HUES6 (cell line): ENCODE measurements around the gene NANOGP8.
"Not testable (repeated sequence)": the region's sequence is repeated elsewhere in the genome, so short reads cannot be mapped to it uniquely, and the experiment has no call there.

Experiments
- H3K27ac ChIP-seq: 2 replicates; pipeline ENCODE4 v1.7.0; 2013; ENCODE audit warnings: low read depth, mild to moderate bottlenecking, low read length, inconsistent platforms
- H3K27me3 ChIP-seq: 2 replicates; pipeline ENCODE4 v1.6.1; 2013; ENCODE audit warnings: low read length; ENCODE audit not compliant: control insufficient read depth, insufficient read depth
- H3K36me3 ChIP-seq: 2 replicates; pipeline ENCODE4 v1.6.1; 2013; ENCODE audit warnings: low read length; ENCODE audit not compliant: control insufficient read depth, insufficient read depth
- H3K4me1 ChIP-seq: 2 replicates; pipeline ENCODE4 v1.6.1; 2013; ENCODE audit warnings: low read length; ENCODE audit not compliant: control insufficient read depth, insufficient read depth
- H3K4me3 ChIP-seq: 2 replicates; pipeline ENCODE4 v1.5.1; 2013; ENCODE audit warnings: low read depth, low read length
- H3K9ac ChIP-seq: one replicate; pipeline ENCODE4 v1.6.1; 2013; ENCODE audit warnings: mild to moderate bottlenecking, low read length
- H3K9me3 ChIP-seq: 2 replicates; pipeline ENCODE4 v1.6.1; 2013; ENCODE audit warnings: low read depth, low read length; ENCODE audit not compliant: control insufficient read depth, insufficient read depth

NANOGP8 gene, protein sequence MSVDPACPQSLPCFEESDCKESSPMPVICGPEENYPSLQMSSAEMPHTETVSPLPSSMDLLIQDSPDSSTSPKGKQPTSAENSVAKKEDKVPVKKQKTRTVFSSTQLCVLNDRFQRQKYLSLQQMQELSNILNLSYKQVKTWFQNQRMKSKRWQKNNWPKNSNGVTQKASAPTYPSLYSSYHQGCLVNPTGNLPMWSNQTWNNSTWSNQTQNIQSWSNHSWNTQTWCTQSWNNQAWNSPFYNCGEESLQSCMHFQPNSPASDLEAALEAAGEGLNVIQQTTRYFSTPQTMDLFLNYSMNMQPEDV

DNA sequence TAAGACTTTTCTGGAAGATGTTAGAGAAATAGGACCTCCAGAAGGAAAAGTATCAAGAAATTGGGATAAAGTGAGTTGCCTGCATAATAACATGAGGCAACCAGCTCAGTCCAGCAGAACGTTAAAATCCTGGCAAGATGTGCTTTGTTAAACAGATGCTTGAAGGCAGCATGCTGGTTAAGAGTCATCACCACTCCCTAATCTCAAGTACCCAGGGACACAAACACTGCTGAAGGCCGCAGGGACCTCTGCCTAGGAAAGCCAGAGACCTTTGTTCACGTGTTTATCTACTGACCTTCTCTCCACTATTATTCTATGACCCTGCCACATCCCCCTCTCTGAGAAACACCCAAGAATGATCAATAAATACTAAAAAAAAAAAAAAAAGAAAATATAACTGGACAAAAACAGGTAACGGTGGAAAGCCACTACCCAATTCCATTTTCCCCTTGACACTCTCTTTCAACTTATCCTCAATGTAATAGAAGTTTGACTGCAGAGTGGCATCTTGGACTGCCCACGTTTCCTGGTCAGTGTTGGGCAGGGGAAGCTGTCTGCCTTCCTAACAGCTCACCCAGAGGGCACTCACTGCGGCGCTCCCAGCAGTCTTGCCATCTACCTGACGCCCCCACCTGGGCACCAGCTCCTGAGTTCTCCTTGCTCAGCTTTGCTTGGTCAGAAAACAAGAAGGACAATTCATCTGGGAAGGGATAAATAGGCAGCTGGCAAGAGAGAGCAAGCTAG lies at the start of gene NANOGP8:
NANOGP8 (minus strand) TSS at position 120 of the 744 bp plus-strand sequence. CDS start 185 bp downstream, outside the sequence.
- H3K36me3 ChIP-seq, H3K27me3 ChIP-seq, H3K4me1 ChIP-seq, H3K9ac ChIP-seq, H3K4me3 ChIP-seq, H3K27ac ChIP-seq: not testable (repeated sequence)
- H3K9me3 ChIP-seq, result peaks cover 25% of the 10 kb centered on the region

DNA sequence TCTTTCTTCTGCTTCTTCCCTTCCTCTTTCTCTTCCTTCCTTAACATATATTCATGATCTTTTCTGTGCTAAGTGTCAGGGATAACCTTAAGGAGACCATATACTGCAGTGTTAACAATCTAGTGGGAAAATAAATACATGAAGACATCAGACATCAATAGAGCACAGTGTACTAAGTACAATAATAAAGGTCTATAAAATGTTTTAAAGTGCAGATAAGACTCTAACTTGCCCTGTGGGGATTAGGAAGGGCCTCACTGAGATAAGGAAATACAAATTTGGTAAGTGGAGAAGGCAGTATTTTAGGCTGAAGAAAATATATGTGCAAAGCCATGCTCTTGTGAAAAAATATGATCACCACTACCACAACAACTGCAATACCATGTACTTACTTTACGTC lies 49.2 kb upstream of the NANOGP8 start:
- H3K4me1 ChIP-seq, result no peaks in the 10 kb centered on the region
- H3K4me3 ChIP-seq, result no peak overlapping the region
- peaks cover 2% of the 10 kb centered on the region; the same call in 1 of the 2 replicates for H3K9me3 ChIP-seq
- H3K36me3 ChIP-seq, result no peaks in the 10 kb centered on the region
- H3K27me3 ChIP-seq, result no peaks in the 10 kb centered on the region
- no peak overlapping the region for H3K9ac ChIP-seq
- no peak overlapping the region for H3K27ac ChIP-seq

DNA sequence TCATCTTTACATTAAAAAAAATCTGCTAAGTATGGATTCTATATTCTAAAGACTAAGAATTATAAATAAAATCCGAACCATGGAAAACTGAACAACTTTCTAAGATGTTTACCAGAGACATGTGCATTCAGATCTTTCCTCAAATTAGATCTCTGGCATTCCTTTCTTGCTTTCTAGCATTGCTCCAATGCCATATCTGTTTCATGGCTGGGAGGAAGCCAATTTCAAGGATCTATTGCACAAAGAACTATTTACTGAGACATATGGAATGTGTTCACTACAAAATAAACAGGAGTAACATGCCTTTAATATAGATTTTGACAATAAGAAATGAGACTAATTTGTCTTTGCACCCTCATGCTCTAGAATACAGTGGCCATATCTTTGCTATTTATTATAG lies 45.1 kb upstream of the NANOGP8 start:
- H3K9me3 ChIP-seq, result no peaks in the 10 kb centered on the region
- no peak overlapping the region for H3K4me3 ChIP-seq
- no peak overlapping the region for H3K9ac ChIP-seq
- H3K27me3 ChIP-seq, result no peaks in the 10 kb centered on the region
- no peak overlapping the region for H3K27ac ChIP-seq
- H3K4me1 ChIP-seq, result no peaks in the 10 kb centered on the region
- no peaks in the 10 kb centered on the region for H3K36me3 ChIP-seq

DNA sequence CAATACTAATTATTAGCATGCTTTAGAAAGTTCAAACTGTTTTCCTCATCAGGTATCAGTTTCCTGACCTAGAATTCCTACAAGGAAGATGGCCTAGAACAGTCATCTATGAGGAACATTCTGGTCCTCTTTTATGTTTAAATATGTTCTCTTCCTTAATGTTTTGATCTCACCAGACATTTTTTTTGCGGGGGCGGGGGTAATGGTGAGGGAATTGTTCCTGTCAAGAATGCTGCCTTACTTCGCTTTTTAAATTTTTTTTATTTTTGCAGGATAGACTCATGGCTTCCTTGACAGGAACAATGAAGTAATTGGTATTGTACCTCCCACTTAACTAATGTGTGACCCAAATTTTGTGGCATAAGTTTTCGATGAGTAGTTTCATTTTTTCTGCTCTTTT lies 44.3 kb upstream of the NANOGP8 start:
- Histone ChIP-seq H3K27ac (no peak overlapping the region), H3K36me3 (no peaks in the 10 kb centered on the region), H3K4me1 (no peaks in the 10 kb centered on the region), H3K9me3 (no peaks in the 10 kb centered on the region), H3K9ac (no peak overlapping the region), H3K4me3 (no peak overlapping the region), H3K27me3 (no peaks in the 10 kb centered on the region)

DNA sequence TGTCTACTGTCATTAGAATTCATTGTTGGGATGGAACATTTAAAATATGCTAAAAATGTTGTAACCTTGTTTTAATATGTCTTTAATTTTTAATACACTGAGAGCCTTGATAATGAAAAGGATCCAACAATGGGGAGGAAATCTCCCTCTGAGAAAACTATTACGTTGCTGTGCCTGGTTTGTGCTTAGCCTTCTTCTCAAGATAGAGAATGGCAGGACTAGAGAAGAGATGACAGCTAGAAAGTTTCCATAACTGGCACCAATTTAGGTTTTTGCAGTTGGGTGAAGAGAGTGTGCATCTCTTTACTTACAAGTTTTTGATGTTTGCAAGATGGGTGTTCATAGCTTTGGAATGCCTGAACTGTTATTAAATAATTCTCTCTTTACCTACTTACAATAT lies 42.6 kb upstream of the NANOGP8 start:
- no peaks in the 10 kb centered on the region for H3K4me1 ChIP-seq
- H3K9me3 ChIP-seq, result no peaks in the 10 kb centered on the region
- no peaks in the 10 kb centered on the region for H3K27me3 ChIP-seq
- no peaks in the 10 kb centered on the region for H3K36me3 ChIP-seq
- H3K4me3 ChIP-seq, result no peak overlapping the region
- H3K9ac ChIP-seq, result no peak overlapping the region
- H3K27ac ChIP-seq, result no peak overlapping the region

DNA sequence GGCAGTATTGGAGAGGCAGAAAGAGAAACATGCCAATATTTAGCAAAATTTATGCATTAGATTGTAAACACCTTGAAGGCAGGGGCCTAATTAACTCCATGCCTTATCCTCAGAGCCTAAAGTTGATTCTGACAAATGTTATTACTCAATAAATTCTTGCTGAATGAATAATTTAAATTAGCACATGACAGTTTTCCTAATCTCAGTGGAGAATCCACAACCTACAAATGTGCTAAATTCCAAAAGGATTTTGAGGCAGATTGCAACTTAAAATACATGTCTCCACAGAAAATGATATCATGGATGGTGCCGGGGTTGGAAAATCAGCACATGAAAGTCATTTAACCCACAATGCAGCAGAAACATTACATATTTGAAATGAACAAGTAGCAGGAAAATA lies 41.1 kb upstream of the NANOGP8 start:
- H3K27ac ChIP-seq, result no peak overlapping the region
- no peak overlapping the region for H3K9ac ChIP-seq
- no peaks in the 10 kb centered on the region for H3K4me1 ChIP-seq
- H3K27me3 ChIP-seq, result no peaks in the 10 kb centered on the region
- H3K9me3 ChIP-seq, result no peaks in the 10 kb centered on the region
- H3K36me3 ChIP-seq, result no peaks in the 10 kb centered on the region
- no peak overlapping the region for H3K4me3 ChIP-seq

DNA sequence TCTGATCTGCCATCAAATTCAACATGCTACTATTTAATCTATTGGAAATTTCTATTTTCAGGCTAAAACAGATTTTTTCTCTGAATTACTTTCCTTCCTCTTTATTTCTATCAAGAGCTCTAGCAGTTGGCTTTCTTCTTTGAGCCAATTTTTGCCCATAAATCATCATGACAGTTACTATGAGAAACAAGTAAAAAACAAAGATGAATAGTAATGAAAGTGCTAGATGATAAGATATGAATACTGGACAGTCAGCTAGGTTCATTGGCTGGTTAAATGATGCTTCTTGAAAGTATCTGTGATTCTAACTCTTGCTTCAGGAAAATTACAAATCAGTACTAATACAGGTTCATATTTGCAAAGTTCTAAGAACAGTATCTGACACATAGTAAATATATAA lies 38.6 kb upstream of the NANOGP8 start:
- no peak overlapping the region for H3K4me3 ChIP-seq
- no peaks in the 10 kb centered on the region for H3K36me3 ChIP-seq
- no peaks in the 10 kb centered on the region for H3K4me1 ChIP-seq
- no peak overlapping the region for H3K9ac ChIP-seq
- H3K27ac ChIP-seq, result no peak overlapping the region
- no peaks in the 10 kb centered on the region for H3K27me3 ChIP-seq
- no peaks in the 10 kb centered on the region for H3K9me3 ChIP-seq

DNA sequence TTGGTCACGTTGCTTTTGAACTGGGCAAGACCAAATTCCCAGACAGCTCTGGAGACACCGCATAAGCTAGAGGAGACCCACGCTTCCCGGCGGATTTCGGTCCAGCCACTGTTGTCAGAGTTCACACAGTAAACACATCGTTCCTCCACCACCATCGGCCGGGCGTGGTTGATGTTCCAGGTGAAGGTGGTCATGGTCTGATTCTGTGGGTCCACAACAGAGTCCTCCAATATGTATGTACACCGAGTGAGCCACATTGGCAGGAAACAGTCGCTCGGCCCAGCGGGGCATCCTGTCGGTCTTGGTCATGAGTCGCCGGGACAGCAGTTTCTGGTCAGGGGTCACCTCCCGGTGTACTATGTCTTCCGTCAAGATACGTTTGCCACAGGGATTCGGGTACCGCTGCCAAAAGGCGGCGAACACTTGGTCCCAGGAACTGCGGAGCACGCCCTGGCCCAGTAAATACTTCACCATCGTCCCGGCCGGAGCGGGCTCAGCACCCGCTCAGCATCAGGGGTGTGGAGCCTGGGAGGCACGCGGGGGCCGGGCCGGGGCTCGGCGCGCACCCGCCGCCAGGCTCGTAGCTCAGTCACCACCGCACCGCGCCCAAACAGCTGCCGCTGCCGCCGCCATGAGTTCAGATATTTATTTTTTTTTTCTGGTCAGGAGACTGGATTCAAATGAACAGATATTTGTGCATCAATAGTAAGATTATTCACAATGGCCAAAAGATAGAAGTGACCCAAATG lies 36.7 kb upstream of the NANOGP8 start:
- Histone ChIP-seq H3K27me3 (no peaks in the 10 kb centered on the region), H3K9me3 (no peaks in the 10 kb centered on the region), H3K9ac (no peak overlapping the region), H3K36me3 (no peaks in the 10 kb centered on the region), H3K4me1 (peaks cover 8% of the 10 kb centered on the region), H3K27ac (no peak overlapping the region), H3K4me3 (no peak overlapping the region)

DNA sequence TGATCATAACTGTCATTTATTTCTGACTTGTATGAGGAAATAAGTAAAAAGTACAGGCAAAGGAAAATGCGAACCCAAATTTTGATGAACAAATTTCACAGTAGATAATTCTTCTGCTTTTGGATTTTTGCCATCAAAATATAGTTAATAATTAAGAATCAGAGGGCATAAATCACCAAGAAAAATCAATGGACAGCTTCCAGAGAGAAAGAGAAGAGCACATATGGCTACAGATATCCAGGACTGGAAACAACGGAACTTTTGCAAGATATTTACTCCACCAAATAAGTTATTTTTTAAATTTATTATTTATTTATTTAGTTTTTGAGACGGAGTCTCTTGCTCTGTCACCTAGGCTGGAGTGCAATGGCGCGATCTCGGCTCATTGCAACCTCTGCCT lies 35.1 kb upstream of the NANOGP8 start:
- H3K9ac ChIP-seq, result no peak overlapping the region
- no peak overlapping the region for H3K4me3 ChIP-seq
- H3K36me3 ChIP-seq, result no peaks in the 10 kb centered on the region
- peaks cover 12% of the 10 kb centered on the region for H3K4me1 ChIP-seq
- no peaks in the 10 kb centered on the region for H3K9me3 ChIP-seq
- no peaks in the 10 kb centered on the region for H3K27me3 ChIP-seq
- H3K27ac ChIP-seq, result no peak overlapping the region

DNA sequence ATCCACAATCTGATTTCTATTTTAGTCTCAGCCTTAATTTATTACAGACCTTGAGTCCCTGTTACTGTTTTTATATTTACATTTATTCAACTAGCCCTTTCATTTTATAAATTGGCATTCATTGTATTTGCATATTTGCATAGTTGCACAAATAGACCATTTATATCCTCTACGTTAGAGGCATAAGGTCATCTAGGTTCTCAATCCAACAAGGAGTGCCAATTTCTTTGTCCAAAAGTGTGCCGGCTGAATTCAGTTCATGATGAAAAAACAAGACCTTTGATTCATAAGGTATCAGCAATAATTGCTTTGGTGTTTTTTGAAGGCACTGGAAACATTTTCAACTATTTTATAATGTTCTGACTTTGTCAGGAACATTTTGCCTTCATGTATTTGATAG lies 33.9 kb upstream of the NANOGP8 start:
- no peaks in the 10 kb centered on the region for H3K36me3 ChIP-seq
- H3K4me1 ChIP-seq, result peaks cover 12% of the 10 kb centered on the region
- H3K27me3 ChIP-seq, result no peaks in the 10 kb centered on the region
- no peak overlapping the region for H3K4me3 ChIP-seq
- no peak overlapping the region for H3K9ac ChIP-seq
- H3K9me3 ChIP-seq, result no peaks in the 10 kb centered on the region
- no peak overlapping the region for H3K27ac ChIP-seq
